ENCODE results near the gene KLHDC1.
A peak's percentile ranks its signal among the peaks of the same experiment; 100 is the strongest.
"Not testable (repeated sequence)": the region's sequence is repeated elsewhere in the genome, so short reads cannot be mapped to it uniquely, and the experiment has no call there.

KLHDC1 gene, protein sequence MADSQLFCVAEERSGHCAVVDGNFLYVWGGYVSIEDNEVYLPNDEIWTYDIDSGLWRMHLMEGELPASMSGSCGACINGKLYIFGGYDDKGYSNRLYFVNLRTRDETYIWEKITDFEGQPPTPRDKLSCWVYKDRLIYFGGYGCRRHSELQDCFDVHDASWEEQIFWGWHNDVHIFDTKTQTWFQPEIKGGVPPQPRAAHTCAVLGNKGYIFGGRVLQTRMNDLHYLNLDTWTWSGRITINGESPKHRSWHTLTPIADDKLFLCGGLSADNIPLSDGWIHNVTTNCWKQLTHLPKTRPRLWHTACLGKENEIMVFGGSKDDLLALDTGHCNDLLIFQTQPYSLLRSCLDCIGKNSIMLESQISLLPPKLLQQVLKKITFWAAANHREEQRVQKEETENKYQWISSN

DNA sequence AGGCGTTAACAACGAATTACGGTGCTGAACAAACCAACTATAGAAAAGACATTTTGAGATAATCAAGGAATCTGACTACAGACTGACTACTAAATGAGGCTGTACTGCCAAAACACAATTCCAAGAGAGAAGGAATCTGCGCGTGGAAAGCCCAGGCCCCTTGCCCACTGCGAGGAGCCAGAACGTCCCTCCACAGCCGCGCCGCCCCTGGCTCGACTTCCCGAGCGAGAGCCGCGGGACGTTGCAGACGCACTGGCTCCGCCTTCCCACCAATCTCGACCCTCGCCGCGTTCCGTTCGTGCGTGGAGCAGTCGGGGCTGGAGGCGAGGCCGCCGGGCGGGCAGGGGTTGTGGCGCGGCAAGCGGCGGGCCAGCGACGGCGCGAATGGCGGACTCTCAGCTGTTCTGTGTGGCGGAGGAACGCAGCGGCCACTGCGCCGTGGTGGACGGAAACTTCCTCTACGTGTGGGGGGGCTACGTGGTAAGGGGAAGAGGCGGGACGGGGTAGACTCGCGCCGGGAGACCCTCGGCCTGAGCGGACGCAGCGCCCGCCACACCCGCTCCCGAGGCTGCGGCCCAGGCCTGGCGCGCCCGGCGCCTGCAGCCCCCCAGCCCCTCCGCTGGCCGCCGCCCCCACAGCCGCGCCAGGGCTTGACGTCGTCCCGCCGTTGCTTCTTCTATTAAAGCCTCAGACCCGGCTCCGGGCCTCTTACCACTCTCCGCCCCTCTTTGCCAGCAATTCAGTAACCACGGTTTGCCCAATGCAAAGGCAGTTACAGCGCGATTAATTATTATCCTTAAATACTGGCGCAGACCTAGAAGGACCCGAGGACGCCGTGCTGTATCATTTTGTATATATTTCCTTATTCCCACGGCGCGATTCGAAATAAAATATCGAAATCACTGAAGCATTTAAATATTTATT, at the start of gene KLHDC1:
Gene KLHDC1 (plus strand): TSS at position 310 of the 924 bp plus-strand sequence. CDS start 75 bp downstream, at position 385.
- peak within 1 kb of the TSS; percentile 83 for H3K4me3 ChIP-seq (ENCODE audit: low read depth, low read length)

DNA sequence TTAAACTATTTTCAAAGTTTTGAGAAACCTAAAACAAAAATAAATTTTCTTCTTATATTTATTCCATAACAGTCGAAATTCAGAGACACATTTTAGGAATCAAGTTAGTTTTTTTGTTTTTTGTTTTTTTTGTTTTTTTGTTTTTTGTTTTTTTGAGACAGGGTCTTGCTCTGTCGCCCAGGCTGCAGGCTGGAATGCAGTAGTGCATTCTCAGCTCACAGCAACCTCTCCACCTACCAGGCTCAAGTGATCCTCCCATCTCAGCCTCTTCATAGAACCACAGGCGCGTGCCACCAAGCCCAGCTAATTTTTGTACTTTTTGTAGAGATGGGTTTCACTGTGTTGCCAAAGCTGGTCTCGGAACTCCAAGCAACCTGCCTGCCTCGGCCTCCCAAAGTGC, 39.4 kb upstream of the KLHDC1 start:
- no peak overlapping the region for H3K4me3 ChIP-seq (ENCODE audit: low read depth, low read length)

DNA sequence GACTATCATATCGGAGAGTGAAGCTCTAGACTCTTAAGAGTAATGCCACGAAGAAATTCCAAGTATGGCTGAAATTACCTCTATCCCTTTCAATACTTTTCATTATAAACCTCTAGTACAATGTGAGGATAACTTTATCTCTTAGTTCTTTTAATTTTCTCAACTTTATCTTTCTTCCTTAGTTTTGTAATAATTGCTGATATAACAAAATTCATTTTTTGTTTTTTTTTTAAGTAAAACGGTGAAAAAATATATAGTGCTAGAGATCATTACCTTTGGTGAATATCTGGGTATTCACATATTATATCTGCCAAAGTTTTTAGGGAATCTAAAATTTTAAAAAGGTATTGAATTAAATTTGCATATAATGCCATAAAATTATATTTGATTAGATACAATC, 38.4 kb upstream of the KLHDC1 start:
- no peak overlapping the region for H3K4me3 ChIP-seq (ENCODE audit: low read depth, low read length)

DNA sequence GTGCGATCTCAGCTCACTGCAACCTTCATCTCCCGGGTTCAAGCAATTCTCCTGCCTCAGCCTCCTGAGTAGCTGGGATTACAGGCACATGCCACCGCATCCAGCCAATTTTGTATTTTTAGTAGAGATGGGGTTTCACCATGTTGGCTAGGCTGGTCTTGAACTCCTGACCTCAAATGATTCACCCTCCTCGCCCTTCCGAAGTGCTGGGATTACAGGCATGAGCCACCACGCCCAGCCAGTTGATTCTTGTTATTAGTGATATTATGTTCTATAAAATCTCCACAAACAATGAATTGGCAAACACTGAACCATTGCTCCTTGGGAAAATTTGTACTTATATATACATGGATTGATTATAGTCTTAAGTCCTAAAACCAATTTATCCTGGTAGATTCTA, 35.4 kb upstream of the KLHDC1 start:
- not testable (repeated sequence) for H3K4me3 ChIP-seq (ENCODE audit: low read depth, low read length)

DNA sequence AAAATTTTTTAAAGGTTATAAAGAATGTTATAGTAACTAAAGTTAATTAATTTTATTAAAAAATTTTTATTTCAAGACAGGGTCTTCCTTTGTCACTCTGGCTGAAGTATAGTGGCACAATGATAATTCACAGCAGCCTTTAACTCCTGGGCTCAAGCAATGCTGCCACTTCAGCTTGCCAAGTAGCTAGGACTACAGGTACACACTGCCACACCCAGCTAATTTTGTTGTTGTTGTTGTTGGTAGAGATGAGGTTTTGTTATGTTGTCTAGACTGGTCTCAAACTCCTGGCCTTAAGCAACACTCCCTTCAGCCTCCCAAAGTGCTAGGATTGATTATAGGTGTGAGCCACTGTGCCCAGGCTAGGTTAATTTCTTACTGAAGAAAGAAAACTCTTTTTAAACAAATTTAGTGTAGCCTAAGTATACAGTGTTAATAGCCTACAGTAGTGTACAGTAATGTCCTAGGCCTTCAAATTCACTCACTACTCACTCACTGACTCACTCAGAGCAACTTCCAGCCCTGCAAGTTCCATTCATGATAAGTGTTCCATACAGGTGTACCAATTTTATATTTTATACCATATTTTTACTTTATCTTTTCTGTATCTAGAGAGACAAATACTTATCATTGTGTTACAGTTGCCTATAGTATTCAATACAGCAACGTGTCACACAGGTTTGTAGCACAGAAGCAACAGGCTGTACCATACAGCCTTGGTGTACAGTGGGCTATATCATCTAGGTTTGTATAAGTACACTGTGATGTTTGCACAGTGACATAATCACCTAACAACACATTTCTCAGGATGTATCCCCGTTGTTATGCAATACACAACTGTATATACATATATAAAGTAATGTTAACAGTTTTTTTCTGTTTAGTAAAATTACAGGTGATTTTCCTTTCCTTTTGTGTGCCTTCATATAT, 33.1 kb upstream of the KLHDC1 start:
- H3K4me3 ChIP-seq (ENCODE audit: low read depth, low read length) = no peak overlapping the region

DNA sequence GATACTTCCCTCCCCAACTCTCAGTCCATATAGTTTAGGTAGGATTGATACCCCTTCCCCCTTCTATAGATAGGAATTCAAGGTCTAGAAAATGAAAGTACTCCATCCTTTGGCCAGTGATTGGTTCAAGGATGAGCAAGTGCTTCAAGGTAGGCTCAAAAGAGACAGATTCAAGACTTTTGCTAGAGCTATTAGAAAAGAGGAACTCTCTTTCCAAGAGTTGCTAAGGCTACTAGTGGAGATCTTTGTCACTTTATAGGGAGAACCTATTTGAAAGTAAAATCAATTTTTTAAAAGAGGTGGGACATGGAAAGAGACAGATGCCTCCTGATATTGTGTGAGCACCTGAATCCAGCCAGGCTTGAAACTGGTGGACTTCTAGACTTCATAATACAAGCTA, 22.4 kb upstream of the KLHDC1 start:
- no peak overlapping the region for H3K4me3 ChIP-seq (ENCODE audit: low read depth, low read length)

DNA sequence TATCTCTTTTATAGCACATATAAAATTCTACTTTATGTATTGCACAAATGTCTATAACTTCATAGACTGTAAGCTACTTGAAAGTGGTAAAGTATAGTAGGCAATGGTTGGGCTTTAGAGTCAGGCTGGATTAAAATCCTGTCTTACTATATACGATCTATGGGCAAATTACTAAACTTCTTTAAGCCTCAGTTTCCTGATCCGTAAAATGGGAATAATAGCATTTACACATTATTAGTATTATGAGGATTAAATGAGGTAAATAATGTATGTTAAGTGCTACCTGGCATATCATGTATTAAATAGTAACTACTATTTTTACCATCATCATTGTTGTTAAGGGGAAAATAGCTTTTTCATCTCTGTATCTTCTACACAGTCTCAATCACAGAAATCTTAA, 19.3 kb upstream of the KLHDC1 start:
- no peak overlapping the region for H3K4me3 ChIP-seq (ENCODE audit: low read depth, low read length)

DNA sequence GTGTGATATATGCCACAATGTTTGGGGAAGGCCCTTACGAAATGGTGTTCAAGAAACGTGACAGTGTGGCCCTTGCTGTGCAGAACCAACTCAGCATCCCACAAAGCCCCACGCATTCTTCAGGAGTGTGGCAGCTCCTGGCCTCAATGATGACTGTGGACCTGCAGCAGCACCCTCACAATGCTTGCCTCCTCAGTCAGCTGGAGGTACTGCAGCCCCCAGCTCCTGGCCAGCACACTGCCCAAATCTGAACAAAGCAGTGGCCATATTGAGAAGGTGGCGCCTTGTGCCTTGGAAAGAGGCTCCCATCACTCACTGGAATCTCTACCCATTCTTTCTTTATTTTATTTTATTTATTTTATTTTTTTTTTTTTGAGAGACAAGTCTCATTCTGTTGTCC, 15.3 kb upstream of the KLHDC1 start:
- H3K4me3 ChIP-seq (ENCODE audit: low read depth, low read length) = no peak overlapping the region

DNA sequence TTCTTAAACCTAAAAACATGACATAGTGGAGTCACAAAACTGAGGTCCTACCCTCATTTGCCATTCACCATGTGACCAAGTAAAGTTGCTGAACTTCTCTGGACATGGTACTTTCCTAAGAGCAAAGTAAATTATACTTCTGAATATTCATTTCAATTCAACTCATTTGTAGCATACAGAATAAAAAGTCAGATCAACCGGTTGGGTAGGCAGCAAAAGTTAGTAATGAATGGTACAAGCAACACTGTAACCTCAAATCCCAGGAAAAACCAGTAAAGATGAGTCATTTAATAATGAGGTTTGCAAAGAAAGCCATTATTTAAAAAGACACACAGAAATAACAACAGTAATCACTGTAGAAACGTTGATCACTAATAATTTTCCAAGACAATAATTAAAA, 13.6 kb upstream of the KLHDC1 start:
- H3K4me3 ChIP-seq (ENCODE audit: low read depth, low read length) = no peak overlapping the region

DNA sequence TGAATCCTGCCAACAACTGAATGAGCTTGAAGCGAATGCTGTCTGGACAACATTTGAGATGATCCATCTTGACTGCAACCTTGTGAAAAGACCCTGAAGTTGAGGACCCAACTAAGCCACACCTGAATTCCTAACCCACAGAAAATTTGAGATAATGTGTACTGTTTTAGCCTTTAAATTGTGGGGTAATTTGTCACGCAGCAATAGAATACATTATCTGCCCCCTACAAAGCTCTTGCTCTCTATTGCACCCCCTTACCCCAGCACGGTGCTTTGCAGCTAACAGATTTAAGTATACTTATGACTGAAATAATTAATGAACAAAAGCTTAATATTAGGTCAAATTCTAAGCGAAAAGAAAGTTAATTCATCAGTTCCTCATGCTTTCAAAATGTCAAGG, 6.5 kb upstream of the KLHDC1 start:
- no peak overlapping the region for H3K4me3 ChIP-seq (ENCODE audit: low read depth, low read length)

DNA sequence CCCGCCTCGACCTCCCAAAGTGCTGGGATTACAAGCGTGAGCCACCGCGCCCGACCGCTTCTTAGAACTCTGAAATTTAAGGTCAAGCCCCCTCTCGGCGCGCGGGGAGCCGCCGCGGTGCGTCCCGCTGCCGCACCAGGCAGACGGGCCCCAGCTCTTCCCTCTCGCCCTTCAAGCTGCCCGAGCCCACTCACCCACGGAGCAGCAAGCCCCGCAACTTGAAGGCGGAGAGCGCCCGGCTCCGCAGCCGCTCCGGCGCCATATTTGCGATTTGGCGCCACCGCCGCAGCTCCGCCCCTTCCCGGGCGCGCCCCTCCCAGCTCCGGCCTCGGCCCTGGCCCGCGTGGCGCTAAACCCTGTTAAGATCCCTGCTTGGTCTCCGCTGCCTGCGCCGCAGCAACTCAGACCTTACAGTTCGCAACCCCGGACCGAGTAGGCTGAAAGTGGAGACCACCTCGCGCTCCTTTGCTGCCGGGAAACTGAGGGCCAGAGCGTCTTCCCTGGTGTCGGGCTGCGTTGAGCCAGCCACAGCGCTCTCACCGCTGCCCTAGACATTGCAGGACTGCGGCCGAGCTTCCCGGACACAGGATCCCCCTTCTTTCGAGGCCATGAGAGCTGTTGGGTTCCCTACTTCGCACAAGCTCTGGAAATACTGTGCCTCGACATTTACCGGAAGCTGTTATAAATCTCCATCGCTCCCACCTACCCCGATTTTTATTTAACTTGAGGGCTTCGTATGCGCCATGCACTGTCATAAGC, 4.8 kb upstream of the KLHDC1 start, which contains the start of gene POLE2:
Gene POLE2 (minus strand): TSS at position 273 of the 759 bp plus-strand sequence. CDS start 11 bp downstream, at position 262.
- peak within 1 kb of the TSS; percentile 78 for H3K4me3 ChIP-seq (ENCODE audit: low read depth, low read length)

DNA sequence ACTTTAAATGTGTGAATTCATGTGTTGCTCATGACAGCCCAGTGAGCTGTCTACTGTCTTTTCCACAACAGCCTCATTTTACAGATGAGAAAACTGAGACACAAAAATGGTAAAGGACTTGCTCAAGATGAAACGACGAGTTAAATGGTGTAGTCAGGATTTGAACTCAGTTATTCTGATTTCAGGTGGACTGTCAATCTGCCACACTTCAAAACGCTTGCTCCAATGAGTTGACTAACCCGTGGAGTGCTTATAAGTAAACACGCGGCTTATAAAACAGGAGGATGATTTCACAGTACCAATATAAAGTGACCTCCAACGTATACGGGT, 4.3 kb upstream of the KLHDC1 start:
- H3K4me3 ChIP-seq (ENCODE audit: low read depth, low read length) = no peak overlapping the region

DNA sequence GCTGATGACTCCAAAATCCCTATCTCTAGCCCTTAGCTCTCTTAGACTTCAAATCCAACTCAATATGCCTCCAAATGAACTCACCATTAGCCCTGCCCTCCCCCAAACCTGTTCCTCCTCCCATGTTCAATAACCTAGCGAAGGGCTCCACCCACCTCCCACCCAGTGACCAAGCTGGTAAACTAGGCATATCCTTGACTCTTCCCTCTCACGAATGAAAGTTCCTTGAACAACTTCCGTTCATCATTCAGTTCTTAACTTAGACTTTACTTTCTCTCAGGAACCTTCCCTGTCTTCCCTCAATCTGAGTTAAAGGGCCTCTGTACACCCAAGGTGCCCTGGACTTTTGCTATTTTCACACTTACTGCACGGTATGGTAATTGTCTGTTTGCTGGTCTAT, 1.9 kb upstream of the KLHDC1 start:
- no peak overlapping the region for H3K4me3 ChIP-seq (ENCODE audit: low read depth, low read length)

DNA sequence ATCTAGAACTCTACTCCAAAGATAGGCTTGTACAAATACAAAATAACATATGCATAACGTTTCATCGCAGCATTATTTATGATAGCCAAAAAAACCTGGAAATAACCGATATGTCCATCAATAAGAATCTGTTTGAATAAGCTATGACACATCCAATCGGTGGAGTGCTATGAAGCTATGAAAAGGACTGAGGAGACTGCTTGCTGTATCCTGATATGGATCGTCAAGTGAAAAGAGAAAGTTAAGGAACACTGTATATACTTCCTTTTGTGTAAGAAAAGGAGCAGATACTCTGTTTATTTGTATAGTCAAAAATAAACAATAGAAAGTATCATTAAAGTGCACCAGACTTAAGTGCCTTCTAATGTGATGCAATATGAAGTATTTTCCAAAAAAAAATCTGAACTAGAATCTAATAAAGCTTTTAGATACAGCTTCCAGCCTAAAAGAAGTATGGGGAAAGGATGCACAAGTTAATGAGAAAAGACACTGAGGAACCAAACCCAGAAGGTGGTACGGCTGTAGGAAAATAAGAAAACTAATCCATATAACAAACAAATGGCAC, 645 bp upstream of the KLHDC1 start:
- H3K4me3 ChIP-seq (ENCODE audit: low read depth, low read length) = peak overlapping the region; percentile 83

DNA sequence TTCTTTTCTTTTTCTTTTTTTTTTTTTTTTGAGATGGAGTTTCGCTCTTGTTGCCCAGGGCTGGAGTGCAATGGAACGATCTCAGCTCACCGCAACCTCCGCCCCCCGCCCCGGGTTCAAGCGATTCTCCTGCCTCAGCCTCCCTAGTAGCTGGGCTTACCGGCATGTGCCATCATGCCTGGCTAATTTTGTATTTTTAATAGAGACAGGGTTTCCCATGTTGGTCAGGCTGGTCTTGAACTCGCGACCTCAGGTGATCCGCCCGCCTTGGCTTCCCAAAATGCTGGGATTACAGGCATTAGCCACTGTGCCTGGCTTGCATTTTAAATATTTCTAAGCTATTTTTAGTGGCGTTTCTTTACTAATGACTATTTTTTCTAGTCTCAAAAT, 810 bp downstream of the KLHDC1 start:
- peak overlapping the region; percentile 83 for H3K4me3 ChIP-seq (ENCODE audit: low read depth, low read length)

DNA sequence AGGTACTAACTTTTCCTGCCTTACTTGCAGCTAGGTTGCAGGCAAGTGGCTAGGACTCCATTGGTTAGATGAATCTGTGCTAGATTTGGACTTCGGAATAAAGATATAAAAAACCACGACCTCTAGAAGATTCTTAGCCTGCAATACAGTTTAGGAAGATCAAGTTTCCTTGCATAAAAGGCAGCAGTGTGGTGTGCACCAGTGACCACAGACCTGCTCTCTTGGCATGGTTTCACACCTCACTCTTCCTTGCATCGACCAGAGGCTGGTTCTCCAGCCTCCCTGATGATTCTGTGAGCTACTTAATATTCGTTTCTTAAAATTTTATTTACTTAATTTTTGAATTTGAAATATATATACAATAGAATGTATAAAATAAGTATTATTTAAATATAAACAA, 9.8 kb downstream of the KLHDC1 start:
- H3K4me3 ChIP-seq (ENCODE audit: low read depth, low read length) = no peak overlapping the region

DNA sequence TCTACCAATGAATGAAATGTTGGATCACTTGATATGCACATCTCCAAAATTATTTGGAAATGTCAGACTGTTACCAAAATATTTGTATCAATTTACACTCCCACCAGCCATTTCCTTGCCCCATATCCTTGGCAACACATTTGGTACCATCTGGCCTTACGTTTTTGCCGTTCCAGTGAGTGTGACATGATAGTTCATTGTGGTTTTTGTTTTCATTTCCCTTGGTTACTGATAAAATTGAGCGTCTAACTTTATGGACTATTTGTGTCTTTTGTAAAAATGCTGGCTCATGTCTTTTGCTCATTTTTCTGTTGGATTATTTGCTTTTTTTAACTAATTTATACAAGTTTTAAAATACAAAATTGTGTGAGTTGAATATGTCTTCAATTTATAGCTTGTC, 11.0 kb downstream of the KLHDC1 start:
- H3K4me3 ChIP-seq (ENCODE audit: low read depth, low read length) = no peak overlapping the region

DNA sequence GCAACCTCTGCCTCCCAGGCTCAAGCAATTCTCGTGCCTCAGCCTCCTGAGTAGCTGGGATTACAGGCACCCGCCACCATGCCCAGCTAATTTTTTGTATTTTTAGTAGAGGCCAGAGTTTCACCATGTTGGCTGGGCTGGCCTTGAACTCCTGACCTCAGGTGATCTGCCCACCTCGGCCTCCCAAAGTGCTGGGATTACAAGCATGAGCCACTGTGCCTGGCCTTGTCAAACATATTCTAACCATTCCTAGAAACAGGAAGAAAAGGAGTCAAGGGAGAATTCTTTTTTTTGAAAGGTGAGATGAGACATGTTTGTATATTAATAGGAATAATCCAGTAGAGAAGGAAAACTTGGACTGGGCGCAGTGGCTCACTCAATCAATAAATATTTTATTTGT, 11.6 kb downstream of the KLHDC1 start:
- not testable (repeated sequence) for H3K4me3 ChIP-seq (ENCODE audit: low read depth, low read length)

DNA sequence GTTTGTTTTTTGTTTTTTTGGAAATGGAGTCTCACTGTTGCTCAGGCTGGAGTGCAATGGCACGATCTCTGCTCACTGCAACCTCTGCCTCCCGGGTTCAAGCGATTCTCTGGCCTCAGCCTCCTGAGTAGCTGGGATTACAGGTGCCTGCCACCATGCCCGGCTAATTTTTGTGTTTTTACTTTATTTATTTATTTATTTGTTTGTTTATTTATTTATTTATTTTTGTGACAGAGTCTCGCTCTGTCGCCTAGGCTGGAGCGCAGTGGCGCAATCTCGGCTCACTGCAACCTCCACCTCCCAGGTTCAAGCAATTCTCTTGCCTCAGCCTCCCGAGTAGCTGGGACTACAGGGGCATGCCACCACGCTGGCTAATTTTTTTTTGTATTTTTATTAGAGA, 18.1 kb downstream of the KLHDC1 start:
- H3K4me3 ChIP-seq (ENCODE audit: low read depth, low read length) = not testable (repeated sequence)

DNA sequence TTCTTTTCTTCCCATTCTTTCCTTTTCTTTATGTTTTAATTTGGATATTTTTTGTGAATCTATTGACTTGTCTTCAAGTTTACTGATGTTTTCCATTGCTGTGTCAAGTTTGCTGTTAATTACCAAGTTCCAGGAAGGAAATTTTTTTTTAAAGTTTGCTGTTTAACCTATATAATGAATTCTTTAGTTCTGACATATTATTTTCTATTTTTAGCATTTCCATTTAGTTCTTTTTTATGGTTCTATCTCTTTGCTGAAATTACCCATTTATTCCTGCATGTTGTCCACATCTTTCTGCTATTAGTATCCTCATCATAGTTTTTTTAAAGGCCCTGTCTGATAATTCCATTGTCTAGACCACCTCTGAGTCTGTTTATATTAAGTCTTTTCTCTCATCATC, 27.8 kb downstream of the KLHDC1 start:
- H3K4me3 ChIP-seq (ENCODE audit: low read depth, low read length) = no peak overlapping the region
